Measurements from ENCODE around the gene PHRF1.

The PHRF1 gene

DNA sequence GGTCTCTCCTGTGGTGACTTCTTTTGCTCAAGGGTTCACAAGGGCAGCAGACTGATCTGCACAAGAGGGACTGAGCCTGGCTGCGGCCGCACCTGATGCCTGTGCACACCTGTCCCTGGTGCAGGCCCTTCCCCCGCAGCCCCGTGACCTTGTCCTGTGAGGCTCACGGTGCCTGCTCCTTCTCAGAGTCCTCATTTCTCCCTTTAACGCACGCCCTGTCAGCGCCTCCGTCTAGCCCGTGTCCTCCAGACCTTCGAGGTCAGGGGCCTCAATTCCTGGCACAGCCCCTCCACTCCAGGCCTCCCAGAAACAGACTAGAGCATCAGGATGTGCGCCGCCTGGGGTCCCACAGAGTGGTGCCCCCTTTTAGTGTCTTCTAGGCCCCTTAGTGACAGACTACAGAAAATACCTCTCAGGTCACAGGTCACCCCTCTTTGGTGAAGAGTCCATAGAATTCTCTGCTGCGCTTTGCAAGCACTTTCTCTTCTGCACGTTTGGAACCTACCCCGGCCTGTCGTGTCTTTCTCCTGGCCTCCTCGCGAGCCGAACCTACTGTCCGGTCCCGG, 59.8 kb downstream of the PHRF1 start:
- Histone ChIP-seq H3K27ac (ENCODE audit: insufficient read depth, low read length, poor library complexity, severe bottlenecking) (no peak overlapping the region), H3K4me1 (ENCODE audit: control insufficient read depth, insufficient read depth, low read length, poor library complexity, severe bottlenecking) (peaks cover 19% of the 10 kb centered on the region), H3K27me3 (replicated peaks; ENCODE audit: control insufficient read depth, insufficient read depth, low read length, poor library complexity, severe bottlenecking) (peaks cover 35% of the 10 kb centered on the region), H3K36me3 (ENCODE audit: control insufficient read depth, insufficient read depth, low read length) (no peaks in the 10 kb centered on the region), H3K4me3 (ENCODE audit: insufficient read depth, low read depth, low read length, poor library complexity, severe bottlenecking) (no peak overlapping the region), H3K9me3 (ENCODE audit: control insufficient read depth, low read length) (no peaks in the 10 kb centered on the region)
- DNase-seq: no peak

- Histone ChIP-seq H3K4me1 (ENCODE audit: control insufficient read depth, insufficient read depth, low read length, poor library complexity, severe bottlenecking) (peaks cover 19% of the 10 kb centered on the region), H3K27ac (ENCODE audit: insufficient read depth, low read length, poor library complexity, severe bottlenecking) (no peak within 1 kb of the TSS), H3K9me3 (ENCODE audit: control insufficient read depth, low read length) (no peaks in the 10 kb centered on the region), H3K4me3 (ENCODE audit: insufficient read depth, low read depth, low read length, poor library complexity, severe bottlenecking) (no peak within 1 kb of the TSS), H3K36me3 (ENCODE audit: control insufficient read depth, insufficient read depth, low read length) (no peaks in the 10 kb centered on the region), H3K27me3 (replicated peaks; ENCODE audit: control insufficient read depth, insufficient read depth, low read length, poor library complexity, severe bottlenecking) (peaks cover 35% of the 10 kb centered on the region)
- no peak for DNase-seq
Measured at GRCh38 chr11:636511-637332, 60.5 kb downstream of the PHRF1 start, which contains the start of gene DRD4. Gene DRD4 (plus strand): TSS chr11:637269. CDS start chr11:637305, 36 bp downstream.

GRCh38 chr11:637333-637592, 61.0 kb downstream of the PHRF1 start:
- Histone ChIP-seq H3K27ac (ENCODE audit: insufficient read depth, low read length, poor library complexity, severe bottlenecking) (no peak overlapping the region), H3K9me3 (ENCODE audit: control insufficient read depth, low read length) (no peaks in the 10 kb centered on the region), H3K27me3 (replicated peaks; ENCODE audit: control insufficient read depth, insufficient read depth, low read length, poor library complexity, severe bottlenecking) (peaks cover 35% of the 10 kb centered on the region), H3K4me1 (ENCODE audit: control insufficient read depth, insufficient read depth, low read length, poor library complexity, severe bottlenecking) (peaks cover 19% of the 10 kb centered on the region), H3K36me3 (ENCODE audit: control insufficient read depth, insufficient read depth, low read length) (no peaks in the 10 kb centered on the region), H3K4me3 (ENCODE audit: insufficient read depth, low read depth, low read length, poor library complexity, severe bottlenecking) (no peak overlapping the region)
- no peak for DNase-seq

DNA sequence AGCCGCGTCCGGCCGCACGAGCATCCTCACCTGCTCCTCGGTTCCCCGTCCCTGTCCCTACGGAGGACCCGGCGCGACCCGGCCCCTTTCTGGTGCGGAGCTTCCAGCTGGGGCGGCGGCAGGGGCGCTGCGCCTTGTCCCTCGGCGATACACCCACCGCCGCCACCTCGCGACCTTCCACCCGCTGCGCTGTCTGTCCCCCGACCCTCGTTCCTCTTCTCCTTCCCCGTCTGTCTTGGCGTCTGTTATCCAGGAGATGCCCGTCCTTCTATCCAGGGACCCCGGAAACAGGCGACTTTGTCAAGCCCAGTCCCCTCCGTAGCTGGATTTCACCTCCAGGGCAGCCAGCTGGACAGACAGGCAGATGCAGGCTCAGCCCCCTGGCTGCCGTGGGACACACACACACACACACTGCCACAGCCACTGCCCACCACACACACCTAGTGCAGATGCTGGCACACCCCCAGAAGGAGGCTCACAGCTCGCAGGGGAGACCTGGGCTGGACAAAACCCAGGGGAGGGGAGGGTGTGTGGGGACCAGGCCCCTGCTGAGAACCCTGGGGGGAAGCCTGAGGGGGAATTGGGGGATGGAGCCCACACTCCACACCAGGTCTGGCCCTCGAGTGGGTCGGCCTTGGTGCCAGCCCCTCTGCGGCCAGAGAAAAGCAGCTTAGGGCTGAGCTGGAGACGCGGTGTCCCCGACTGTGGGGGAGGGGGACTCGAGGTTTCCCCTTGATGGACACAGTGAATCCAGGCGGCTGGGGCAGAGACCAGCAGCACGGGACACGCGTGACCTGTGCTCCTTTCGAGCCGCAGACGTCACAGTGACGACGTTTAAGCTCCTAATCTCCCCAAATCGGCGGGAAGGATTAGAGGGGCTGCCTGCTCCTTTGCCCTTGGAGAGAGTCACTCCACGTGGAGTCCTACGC, 61.6 kb downstream of the PHRF1 start:
- no peaks in the 10 kb centered on the region for H3K36me3 ChIP-seq (ENCODE audit: control insufficient read depth, insufficient read depth, low read length)
- H3K9me3 ChIP-seq (ENCODE audit: control insufficient read depth, low read length): no peaks in the 10 kb centered on the region
- peaks cover 19% of the 10 kb centered on the region for H3K4me1 ChIP-seq (ENCODE audit: control insufficient read depth, insufficient read depth, low read length, poor library complexity, severe bottlenecking)
- DNase-seq: no peak
- H3K4me3 ChIP-seq (ENCODE audit: insufficient read depth, low read depth, low read length, poor library complexity, severe bottlenecking): no peak overlapping the region
- peaks cover 35% of the 10 kb centered on the region for H3K27me3 ChIP-seq (replicated peaks; ENCODE audit: control insufficient read depth, insufficient read depth, low read length, poor library complexity, severe bottlenecking)
- H3K27ac ChIP-seq (ENCODE audit: insufficient read depth, low read length, poor library complexity, severe bottlenecking): no peak overlapping the region

GRCh38 chr11:638631-639331, 62.5 kb downstream of the PHRF1 start:
- H3K9me3 ChIP-seq (ENCODE audit: control insufficient read depth, low read length): no peaks in the 10 kb centered on the region
- DNase-seq: no peak
- H3K36me3 ChIP-seq (ENCODE audit: control insufficient read depth, insufficient read depth, low read length): peaks cover 3% of the 10 kb centered on the region
- H3K4me3 ChIP-seq (ENCODE audit: insufficient read depth, low read depth, low read length, poor library complexity, severe bottlenecking): no peak overlapping the region
- peaks cover 19% of the 10 kb centered on the region for H3K4me1 ChIP-seq (ENCODE audit: control insufficient read depth, insufficient read depth, low read length, poor library complexity, severe bottlenecking)
- H3K27me3 ChIP-seq (replicated peaks; ENCODE audit: control insufficient read depth, insufficient read depth, low read length, poor library complexity, severe bottlenecking): peaks cover 35% of the 10 kb centered on the region
- no peak overlapping the region for H3K27ac ChIP-seq (ENCODE audit: insufficient read depth, low read length, poor library complexity, severe bottlenecking)

- Histone ChIP-seq H3K4me1 (ENCODE audit: control insufficient read depth, insufficient read depth, low read length, poor library complexity, severe bottlenecking) (peaks cover 19% of the 10 kb centered on the region), H3K9me3 (ENCODE audit: control insufficient read depth, low read length) (no peaks in the 10 kb centered on the region), H3K27ac (ENCODE audit: insufficient read depth, low read length, poor library complexity, severe bottlenecking) (no peak overlapping the region), H3K36me3 (ENCODE audit: control insufficient read depth, insufficient read depth, low read length) (peaks cover 6% of the 10 kb centered on the region), H3K4me3 (ENCODE audit: insufficient read depth, low read depth, low read length, poor library complexity, severe bottlenecking) (no peak overlapping the region), H3K27me3 (replicated peaks; ENCODE audit: control insufficient read depth, insufficient read depth, low read length, poor library complexity, severe bottlenecking) (peaks cover 35% of the 10 kb centered on the region)
- no peak for DNase-seq
Measured at GRCh38 chr11:639332-639955, 63.2 kb downstream of the PHRF1 start.

DNA sequence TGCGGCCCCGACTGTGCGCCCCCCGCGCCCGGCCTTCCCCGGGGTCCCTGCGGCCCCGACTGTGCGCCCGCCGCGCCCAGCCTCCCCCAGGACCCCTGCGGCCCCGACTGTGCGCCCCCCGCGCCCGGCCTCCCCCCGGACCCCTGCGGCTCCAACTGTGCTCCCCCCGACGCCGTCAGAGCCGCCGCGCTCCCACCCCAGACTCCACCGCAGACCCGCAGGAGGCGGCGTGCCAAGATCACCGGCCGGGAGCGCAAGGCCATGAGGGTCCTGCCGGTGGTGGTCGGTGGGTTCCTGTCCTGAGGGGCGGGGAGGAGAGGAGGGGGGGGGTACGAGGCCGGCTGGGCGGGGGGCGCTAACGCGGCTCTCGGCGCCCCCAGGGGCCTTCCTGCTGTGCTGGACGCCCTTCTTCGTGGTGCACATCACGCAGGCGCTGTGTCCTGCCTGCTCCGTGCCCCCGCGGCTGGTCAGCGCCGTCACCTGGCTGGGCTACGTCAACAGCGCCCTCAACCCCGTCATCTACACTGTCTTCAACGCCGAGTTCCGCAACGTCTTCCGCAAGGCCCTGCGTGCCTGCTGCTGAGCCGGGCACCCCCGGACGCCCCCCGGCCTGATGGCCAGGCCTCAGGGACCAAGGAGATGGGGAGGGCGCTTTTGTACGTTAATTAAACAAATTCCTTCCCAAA, 63.9 kb downstream of the PHRF1 start:
- H3K27ac ChIP-seq (ENCODE audit: insufficient read depth, low read length, poor library complexity, severe bottlenecking): no peak overlapping the region
- no peak for DNase-seq
- H3K9me3 ChIP-seq (ENCODE audit: control insufficient read depth, low read length): no peaks in the 10 kb centered on the region
- H3K4me1 ChIP-seq (ENCODE audit: control insufficient read depth, insufficient read depth, low read length, poor library complexity, severe bottlenecking): peaks cover 19% of the 10 kb centered on the region
- peaks cover 35% of the 10 kb centered on the region for H3K27me3 ChIP-seq (replicated peaks; ENCODE audit: control insufficient read depth, insufficient read depth, low read length, poor library complexity, severe bottlenecking)
- peaks cover 6% of the 10 kb centered on the region for H3K36me3 ChIP-seq (ENCODE audit: control insufficient read depth, insufficient read depth, low read length)
- no peak overlapping the region for H3K4me3 ChIP-seq (ENCODE audit: insufficient read depth, low read depth, low read length, poor library complexity, severe bottlenecking)

GRCh38 chr11:641806-642370, 65.6 kb downstream of the PHRF1 start:
- no peak overlapping the region for H3K4me3 ChIP-seq (ENCODE audit: insufficient read depth, low read depth, low read length, poor library complexity, severe bottlenecking)
- no peak for DNase-seq
- peaks cover 29% of the 10 kb centered on the region for H3K27me3 ChIP-seq (replicated peaks; ENCODE audit: control insufficient read depth, insufficient read depth, low read length, poor library complexity, severe bottlenecking)
- no peaks in the 10 kb centered on the region for H3K9me3 ChIP-seq (ENCODE audit: control insufficient read depth, low read length)
- peaks cover 6% of the 10 kb centered on the region for H3K36me3 ChIP-seq (ENCODE audit: control insufficient read depth, insufficient read depth, low read length)
- H3K27ac ChIP-seq (ENCODE audit: insufficient read depth, low read length, poor library complexity, severe bottlenecking): no peak overlapping the region
- H3K4me1 ChIP-seq (ENCODE audit: control insufficient read depth, insufficient read depth, low read length, poor library complexity, severe bottlenecking): peaks cover 16% of the 10 kb centered on the region

GRCh38 chr11:643366-643765, 67.1 kb downstream of the PHRF1 start:
- Histone ChIP-seq H3K4me3 (ENCODE audit: insufficient read depth, low read depth, low read length, poor library complexity, severe bottlenecking) (no peak overlapping the region), H3K27me3 (replicated peaks; ENCODE audit: control insufficient read depth, insufficient read depth, low read length, poor library complexity, severe bottlenecking) (peaks cover 16% of the 10 kb centered on the region), H3K27ac (ENCODE audit: insufficient read depth, low read length, poor library complexity, severe bottlenecking) (no peak overlapping the region), H3K9me3 (ENCODE audit: control insufficient read depth, low read length) (no peaks in the 10 kb centered on the region), H3K4me1 (ENCODE audit: control insufficient read depth, insufficient read depth, low read length, poor library complexity, severe bottlenecking) (peaks cover 12% of the 10 kb centered on the region), H3K36me3 (ENCODE audit: control insufficient read depth, insufficient read depth, low read length) (peaks cover 6% of the 10 kb centered on the region)
- DNase-seq: no peak

Measured in effector memory CD4-positive, alpha-beta T cell (primary cell).